Loucy (cell line): ENCODE data around the gene ZFPM1.

Experiments
- H2AFZ ChIP-seq: fragments of 200-600 bp; sonication (generic); 2 replicates; pipeline ENCODE4 v1.6.0; 2016; ENCODE audit warnings: antibody characterized with exemption, mild to moderate bottlenecking, low read length, moderate library complexity
- H3F3A ChIP-seq: fragments of 200-600 bp; 2 replicates; pipeline ENCODE4 v1.6.0; 2016; ENCODE audit warnings: antibody characterized with exemption, low read depth, mild to moderate bottlenecking
- H3K27me3 ChIP-seq: fragments of 200-600 bp; sonication (generic); 2 replicates; pipeline ENCODE4 v1.6.1; 2014; ENCODE audit warnings: low read length, mild to moderate bottlenecking; ENCODE audit not compliant: insufficient read depth, poor library complexity, severe bottlenecking
- H3K36me3 ChIP-seq: fragments of 200-600 bp; sonication (generic); 2 replicates; pipeline ENCODE4 v1.6.1; 2016; ENCODE audit warnings: low read length; ENCODE audit not compliant: insufficient read depth
- H3K4me1 ChIP-seq: fragments of 200-600 bp; sonication (generic); 2 replicates; pipeline ENCODE4 v1.5.1; 2014; ENCODE audit warnings: low read length, mild to moderate bottlenecking; ENCODE audit not compliant: insufficient read depth, poor library complexity, severe bottlenecking
- H3K4me2 ChIP-seq: fragments of 200-600 bp; sonication (generic); 2 replicates; pipeline ENCODE4 v1.6.0; 2014; ENCODE audit warnings: antibody characterized with exemption, low read length, low read depth, mild to moderate bottlenecking; ENCODE audit not compliant: poor library complexity, severe bottlenecking
- H3K4me3 ChIP-seq: fragments of 200-600 bp; sonication (generic); 2 replicates; pipeline ENCODE4 v1.5.1; 2014; ENCODE audit warnings: low read length, mild to moderate bottlenecking, mixed read lengths; ENCODE audit not compliant: poor library complexity, severe bottlenecking
- H3K79me2 ChIP-seq: fragments of 200-600 bp; sonication (generic); 2 replicates; pipeline ENCODE4 v1.6.1; 2014; ENCODE audit warnings: low read length; ENCODE audit not compliant: insufficient read depth
- H3K9ac ChIP-seq: fragments of 200-600 bp; sonication (generic); 2 replicates; pipeline ENCODE4 v1.6.0; 2014; ENCODE audit warnings: mild to moderate bottlenecking, low read depth, low read length, moderate library complexity; ENCODE audit not compliant: poor library complexity, severe bottlenecking
- H3K9me2 ChIP-seq: fragments of 200-600 bp; sonication (generic); replicated peaks from 2 replicates; pipeline ENCODE4 v1.6.1; 2016; ENCODE audit warnings: low read depth, low read length, mixed read lengths
- H3K9me3 ChIP-seq: fragments of 200-600 bp; sonication (generic); 2 replicates; pipeline ENCODE4 v1.6.1; 2014; ENCODE audit warnings: mild to moderate bottlenecking, antibody characterized with exemption, low read length, low read depth; ENCODE audit not compliant: insufficient read depth
- H4K20me1 ChIP-seq: fragments of 200-600 bp; sonication (generic); 2 replicates; pipeline ENCODE4 v1.6.0; 2014; ENCODE audit warnings: antibody characterized with exemption, low read length, mild to moderate bottlenecking; ENCODE audit not compliant: insufficient read depth, poor library complexity, severe bottlenecking
- EZH2phosphoT487 ChIP-seq: fragments of 200-600 bp; IDR thresholded peaks from 2 replicates; pipeline ENCODE4 v1.6.1; 2018; ENCODE audit warnings: antibody characterized with exemption, mild to moderate bottlenecking, moderate library complexity, borderline replicate concordance
- TF ChIP-seq, protein P1 (sequence below): fragments of 200-600 bp; sonication (generic); conservative IDR thresholded peaks from 2 replicates; pipeline ENCODE4 v1.5.1; 2014; ENCODE audit warnings: mild to moderate bottlenecking, antibody characterized with exemption, low read length

ZFPM1 gene

DNA sequence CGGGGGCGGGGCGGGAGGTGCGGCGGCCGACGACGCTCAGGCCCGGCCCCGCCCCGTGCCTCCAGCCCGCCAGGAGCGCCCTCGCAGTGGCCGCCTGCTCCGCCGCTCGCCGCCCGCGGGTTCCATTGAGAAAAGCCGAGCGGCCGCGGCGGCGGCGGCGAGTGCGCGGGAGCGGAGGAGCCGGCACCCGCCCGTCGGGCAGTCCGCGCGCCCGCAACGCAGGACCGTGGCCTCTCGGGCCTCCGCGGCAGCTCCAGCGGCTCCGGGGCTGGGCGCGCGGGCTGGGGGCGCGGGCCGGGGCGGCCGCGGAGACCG lies at the start of gene ZFPM1:
ZFPM1 (plus strand) TSS at position 64 of the 315 bp plus-strand sequence. CDS start 359 bp downstream, outside the sequence.
- peaks cover 28% of the 10 kb centered on the region for H4K20me1 ChIP-seq
- H3K9me2 ChIP-seq, result no peaks in the 10 kb centered on the region
- H3K9me3 ChIP-seq, result no peaks in the 10 kb centered on the region
- H3K36me3 ChIP-seq, result no peaks in the 10 kb centered on the region
- H3K4me3 ChIP-seq, result peak within 1 kb of the TSS; percentile 89
- H2AFZ ChIP-seq, result peak within 1 kb of the TSS; percentile 88
- H3K9ac ChIP-seq, result peak within 1 kb of the TSS; percentile 91
- H3K79me2 ChIP-seq, result peaks cover 39% of the 10 kb centered on the region
- peaks cover 3% of the 10 kb centered on the region; the same call in 1 of the 2 replicates for H3F3A ChIP-seq
- H3K4me2 ChIP-seq, result peak within 1 kb of the TSS; percentile 73
- H3K27me3 ChIP-seq, result no peaks in the 10 kb centered on the region
- peaks cover 17% of the 10 kb centered on the region for H3K4me1 ChIP-seq
- TF ChIP-seq, protein P1, sequence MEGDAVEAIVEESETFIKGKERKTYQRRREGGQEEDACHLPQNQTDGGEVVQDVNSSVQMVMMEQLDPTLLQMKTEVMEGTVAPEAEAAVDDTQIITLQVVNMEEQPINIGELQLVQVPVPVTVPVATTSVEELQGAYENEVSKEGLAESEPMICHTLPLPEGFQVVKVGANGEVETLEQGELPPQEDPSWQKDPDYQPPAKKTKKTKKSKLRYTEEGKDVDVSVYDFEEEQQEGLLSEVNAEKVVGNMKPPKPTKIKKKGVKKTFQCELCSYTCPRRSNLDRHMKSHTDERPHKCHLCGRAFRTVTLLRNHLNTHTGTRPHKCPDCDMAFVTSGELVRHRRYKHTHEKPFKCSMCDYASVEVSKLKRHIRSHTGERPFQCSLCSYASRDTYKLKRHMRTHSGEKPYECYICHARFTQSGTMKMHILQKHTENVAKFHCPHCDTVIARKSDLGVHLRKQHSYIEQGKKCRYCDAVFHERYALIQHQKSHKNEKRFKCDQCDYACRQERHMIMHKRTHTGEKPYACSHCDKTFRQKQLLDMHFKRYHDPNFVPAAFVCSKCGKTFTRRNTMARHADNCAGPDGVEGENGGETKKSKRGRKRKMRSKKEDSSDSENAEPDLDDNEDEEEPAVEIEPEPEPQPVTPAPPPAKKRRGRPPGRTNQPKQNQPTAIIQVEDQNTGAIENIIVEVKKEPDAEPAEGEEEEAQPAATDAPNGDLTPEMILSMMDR, result no peak
- TF ChIP-seq EZH2phosphoT487, result no peak

DNA sequence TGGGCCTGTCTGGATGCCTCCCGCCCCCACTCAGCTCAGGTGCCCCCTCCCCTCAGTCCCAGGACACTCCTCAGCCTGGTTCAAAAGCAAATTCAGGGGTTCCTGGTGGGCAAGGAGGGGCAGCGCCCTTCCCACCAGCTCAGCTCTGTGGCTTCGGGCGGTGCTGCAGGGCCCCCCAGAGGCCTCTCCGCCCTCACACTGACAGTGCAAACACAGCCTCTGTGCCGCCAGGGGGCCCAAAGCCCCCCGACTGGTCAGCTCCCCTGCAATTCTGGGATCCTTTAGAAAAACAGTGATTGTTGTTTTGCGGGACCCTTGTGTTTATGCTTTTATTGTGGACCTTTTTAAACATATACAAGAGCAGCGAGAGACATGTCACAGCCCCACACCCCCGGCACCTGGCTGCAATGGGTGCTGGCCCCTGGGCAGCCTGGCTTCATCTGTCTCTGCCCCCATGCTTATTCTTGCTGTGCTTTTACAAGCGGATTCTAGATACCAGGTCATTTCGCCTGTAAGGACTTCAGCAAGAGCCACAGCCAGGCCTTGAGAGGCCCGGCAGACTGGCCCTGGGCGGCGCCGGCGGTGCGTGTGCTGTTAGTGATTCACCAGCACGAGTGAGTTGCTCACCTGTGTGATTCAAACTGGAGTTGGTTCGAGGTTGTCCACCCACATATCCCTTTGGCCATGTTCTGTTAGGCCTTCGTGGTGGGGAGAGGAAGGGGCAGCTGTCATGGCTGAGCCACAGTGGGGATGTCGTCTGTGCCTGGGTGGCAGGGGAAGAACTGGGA lies 49.1 kb upstream of the ZFPM1 start:
- no peaks in the 10 kb centered on the region for H3K4me1 ChIP-seq
- no peaks in the 10 kb centered on the region for H3K36me3 ChIP-seq
- H4K20me1 ChIP-seq, result no peaks in the 10 kb centered on the region
- no peaks in the 10 kb centered on the region for H3K79me2 ChIP-seq
- H3K9ac ChIP-seq, result no peak overlapping the region
- H2AFZ ChIP-seq, result no peak overlapping the region
- H3K27me3 ChIP-seq, result no peaks in the 10 kb centered on the region
- no peaks in the 10 kb centered on the region for H3K9me2 ChIP-seq
- H3K9me3 ChIP-seq, result no peaks in the 10 kb centered on the region
- no peak overlapping the region for H3K4me3 ChIP-seq
- no peak overlapping the region for H3K4me2 ChIP-seq
- no peaks in the 10 kb centered on the region for H3F3A ChIP-seq
- TF ChIP-seq EZH2phosphoT487, result no peak
- TF ChIP-seq, protein P1, result no peak

DNA sequence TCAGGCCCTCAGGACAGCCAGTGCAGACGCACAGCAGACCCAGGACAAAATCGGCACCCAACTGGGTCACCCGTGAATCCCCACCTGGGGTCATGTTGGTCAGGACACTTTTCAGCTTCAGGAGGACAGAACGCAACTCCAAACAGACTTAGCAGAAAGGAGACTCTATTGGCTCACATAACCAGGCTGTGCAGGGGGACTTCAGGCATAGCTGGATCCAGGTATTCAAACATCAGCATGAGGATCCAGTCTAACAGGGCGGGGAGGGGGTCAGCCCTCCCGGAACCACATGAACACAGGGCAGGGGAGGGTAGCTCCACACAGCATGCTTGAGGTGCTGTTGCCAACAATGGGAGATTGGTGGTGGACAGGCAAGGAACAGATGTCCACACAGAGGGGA lies 48.3 kb upstream of the ZFPM1 start:
- no peaks in the 10 kb centered on the region for H3K9me3 ChIP-seq
- no peaks in the 10 kb centered on the region for H3K27me3 ChIP-seq
- TF ChIP-seq, protein P1, result no peak
- no peak for TF ChIP-seq EZH2phosphoT487
- H2AFZ ChIP-seq, result no peak overlapping the region
- H3K4me3 ChIP-seq, result no peak overlapping the region
- H3F3A ChIP-seq, result no peaks in the 10 kb centered on the region
- H3K36me3 ChIP-seq, result no peaks in the 10 kb centered on the region
- H3K79me2 ChIP-seq, result no peaks in the 10 kb centered on the region
- no peak overlapping the region for H3K9ac ChIP-seq
- no peaks in the 10 kb centered on the region for H3K4me1 ChIP-seq
- no peaks in the 10 kb centered on the region for H4K20me1 ChIP-seq
- H3K9me2 ChIP-seq, result no peaks in the 10 kb centered on the region
- H3K4me2 ChIP-seq, result no peak overlapping the region
